PFSK-1 (cell line): ENCODE measurements around the gene RARB.

Source experiments
- POLR2AphosphoS5 ChIP-seq: IDR thresholded peaks from 2 replicates; pipeline ENCODE4 v1.6.1; 2012; ENCODE audit warnings: low read depth, mild to moderate bottlenecking, control low read depth, low read length, moderate library complexity
- REST ChIP-seq, 2 experiments: IDR thresholded peaks; 2 replicates each; pipeline versions ENCODE4 v1.6.1 to v1.8.0; 2011 to 2012; ENCODE audit warnings: low read depth in 2 of 2, low read length in 2 of 2, control low read depth in 1 of 2, inconsistent platforms in 1 of 2, mild to moderate bottlenecking in 1 of 2, moderate library complexity in 1 of 2; ENCODE audit not compliant: insufficient read depth in 1 of 2

DNA sequence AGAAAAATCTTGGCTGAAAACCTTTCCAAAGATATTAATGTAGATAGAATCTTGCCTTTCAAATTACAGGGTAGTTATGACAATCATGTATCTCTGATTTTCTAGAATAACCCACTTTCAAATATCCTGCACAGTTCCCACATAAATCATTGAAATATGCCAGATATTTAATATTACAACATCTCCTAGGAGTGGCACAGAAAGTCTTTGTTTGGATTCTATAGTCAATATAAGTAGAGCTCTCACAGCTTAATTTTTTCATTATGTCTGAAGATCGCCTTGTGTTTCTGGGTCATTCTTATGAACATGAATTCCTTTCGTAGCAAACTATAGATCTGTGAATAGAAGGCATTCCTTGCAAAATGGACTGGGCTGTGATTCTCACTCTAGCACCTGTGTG, 5.0 kb downstream of the RARB start:
- TF ChIP-seq REST (IDR thresholded peaks at IDR 0.05; ENCODE audit: insufficient read depth in 1 of 2, low read depth in 2 of 2, low read length in 2 of 2) (no peak), POLR2AphosphoS5 (no peak)
